Mesendoderm (in vitro differentiated cells): Measurements from ENCODE around the gene LIFR.

ENCODE experiments used
- DNase-seq: peaks from one replicate; pipeline ENCODE4 v3.0.0; 2013
- H2AK5ac ChIP-seq: 2 replicates; pipeline ENCODE4 v1.6.1; 2013; ENCODE audit warnings: low read length, inconsistent platforms
- H2BK120ac ChIP-seq: 2 replicates; pipeline ENCODE4 v1.6.1; 2013; ENCODE audit warnings: low read depth, mild to moderate bottlenecking, low read length, moderate library complexity, mixed read lengths
- H2BK15ac ChIP-seq: replicated peaks from 2 replicates; pipeline ENCODE4 v1.6.1; 2013; ENCODE audit warnings: low read depth, mild to moderate bottlenecking, moderate library complexity
- H2BK5ac ChIP-seq: 2 replicates; pipeline ENCODE4 v1.6.1; 2013; ENCODE audit warnings: low read length, inconsistent platforms
- H3K18ac ChIP-seq: 2 replicates; pipeline ENCODE4 v1.6.1; 2013; ENCODE audit warnings: mild to moderate bottlenecking, low read length, mixed read lengths
- H3K23ac ChIP-seq: one replicate; pipeline ENCODE4 v1.6.1; 2013; ENCODE audit warnings: low read length
- H3K27ac ChIP-seq: 2 replicates; pipeline ENCODE4 v1.5.1; 2013; ENCODE audit warnings: low read depth, mild to moderate bottlenecking, inconsistent platforms, low read length, moderate library complexity
- H3K27me3 ChIP-seq: 2 replicates; pipeline ENCODE4 v1.6.1; 2013; ENCODE audit warnings: low read length, control low read depth, mild to moderate bottlenecking, inconsistent platforms; ENCODE audit not compliant: insufficient read depth, poor library complexity
- H3K36me3 ChIP-seq: 2 replicates; pipeline ENCODE4 v1.6.1; 2013; ENCODE audit warnings: low read length, inconsistent platforms; ENCODE audit not compliant: control insufficient read depth, insufficient read depth
- H3K4ac ChIP-seq: one replicate; pipeline ENCODE4 v1.6.1; 2013; ENCODE audit warnings: low read depth, mild to moderate bottlenecking, low read length, moderate library complexity
- H3K4me1 ChIP-seq: 2 replicates; pipeline ENCODE4 v1.6.1; 2013; ENCODE audit warnings: low read depth, low read length, inconsistent platforms; ENCODE audit not compliant: control insufficient read depth
- H3K4me2 ChIP-seq: 2 replicates; pipeline ENCODE4 v1.6.1; 2013; ENCODE audit warnings: low read length
- H3K4me3 ChIP-seq: 2 replicates; pipeline ENCODE4 v1.5.1; 2013; ENCODE audit warnings: mild to moderate bottlenecking, low read length
- H3K56ac ChIP-seq: one replicate; pipeline ENCODE4 v1.6.1; 2013; ENCODE audit warnings: low read length
- H3K79me1 ChIP-seq: 2 replicates; pipeline ENCODE4 v1.6.1; 2013; ENCODE audit warnings: low read length, inconsistent platforms
- H3K79me2 ChIP-seq: 2 replicates; pipeline ENCODE4 v1.6.1; 2013; ENCODE audit warnings: mild to moderate bottlenecking, low read length; ENCODE audit not compliant: control insufficient read depth, insufficient read depth
- H3K9ac ChIP-seq: 2 replicates; pipeline ENCODE4 v1.6.1; 2013; ENCODE audit warnings: low read length, inconsistent platforms
- H4K5ac ChIP-seq: one replicate; pipeline ENCODE4 v1.6.1; 2013; ENCODE audit warnings: low read length
- H4K8ac ChIP-seq: one replicate; pipeline ENCODE4 v1.6.1; 2013; ENCODE audit warnings: low read depth, mild to moderate bottlenecking, control low read depth, low read length, moderate library complexity
- WGBS: extraction: QIAGEN DNeasy Blood & Tissue Kit; methylation state at CpG from one replicate; pipeline ENCODE4 v1.1.7; 2013; ENCODE audit warnings: low lambda C conversion rate, missing lambda C conversion rate; ENCODE audit not compliant: insufficient coverage; ENCODE audit errors: extremely low coverage; 5-methylcytosine and 5-hydroxymethylcytosine counted together

Gene LIFR

DNA sequence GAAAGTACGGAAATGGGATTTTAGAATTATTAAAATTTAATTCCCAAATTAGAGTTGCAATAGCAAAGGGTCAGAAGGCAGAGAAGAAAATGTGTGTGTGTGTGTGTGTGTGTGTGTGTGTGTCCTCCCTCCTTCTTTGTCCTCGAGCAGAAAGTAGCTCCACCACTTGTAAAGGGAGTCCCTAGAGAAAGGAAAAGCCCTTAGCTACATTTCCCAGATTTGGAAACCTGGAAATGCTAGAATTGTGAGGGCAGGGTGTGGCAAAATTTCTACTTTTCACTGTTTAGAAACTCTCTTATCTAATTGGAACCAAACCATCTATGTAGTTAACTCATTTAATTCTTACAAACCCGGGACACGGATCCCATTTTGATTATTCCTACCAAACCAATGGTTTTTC is 33.2 kb upstream of the LIFR start:
- WGBS, result 100% methylated on average over 1 of the region's 4 CpGs
- H3K4me3 ChIP-seq, result no peak overlapping the region
- H3K56ac ChIP-seq, result no peak overlapping the region

DNA sequence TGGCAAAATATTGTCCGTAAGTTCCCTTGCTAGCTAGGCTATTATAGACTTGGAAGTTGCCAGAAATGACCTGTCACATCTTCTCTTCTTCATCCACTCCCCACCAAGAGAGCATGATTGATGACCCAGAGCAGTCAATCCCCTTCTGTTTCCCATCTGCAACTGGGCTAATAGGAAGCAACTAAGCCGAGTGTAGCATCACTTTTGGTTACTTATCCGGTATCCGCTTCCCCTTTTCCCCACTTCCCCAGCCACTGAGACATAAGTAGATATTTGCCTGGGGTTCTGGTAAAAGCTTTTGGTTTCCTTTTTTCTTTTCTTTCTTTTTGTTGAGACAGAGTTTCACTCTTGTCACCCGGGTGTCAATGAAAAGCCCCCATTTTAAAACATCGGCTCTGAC is 29.4 kb upstream of the LIFR start:
- no peak overlapping the region for H2AK5ac ChIP-seq
- no peak overlapping the region for H3K4me2 ChIP-seq
- no peak for DNase-seq
- H2BK15ac ChIP-seq, result no peak overlapping the region
- H3K4me1 ChIP-seq, result no peaks in the 10 kb centered on the region
- H3K36me3 ChIP-seq, result no peaks in the 10 kb centered on the region
- H4K8ac ChIP-seq, result no peak overlapping the region
- H3K79me1 ChIP-seq, result no peaks in the 10 kb centered on the region
- no peak overlapping the region for H3K4me3 ChIP-seq
- no peaks in the 10 kb centered on the region for H3K79me2 ChIP-seq
- no peaks in the 10 kb centered on the region for H3K27me3 ChIP-seq
- H3K4ac ChIP-seq, result no peak overlapping the region
- H3K27ac ChIP-seq, result no peak overlapping the region
- no peak overlapping the region for H3K23ac ChIP-seq
- H2BK120ac ChIP-seq, result no peak overlapping the region
- WGBS, result no CpG with 5 or more reads among the region's 6 CpGs
- no peak overlapping the region for H3K9ac ChIP-seq
- no peak overlapping the region for H3K56ac ChIP-seq
- no peak overlapping the region for H3K18ac ChIP-seq
- no peak overlapping the region for H2BK5ac ChIP-seq
- H4K5ac ChIP-seq, result no peak overlapping the region

More for the DNA sequence above, 33.2 kb upstream of the LIFR start:
- no peak overlapping the region for H3K4ac ChIP-seq
- no peaks in the 10 kb centered on the region for H3K36me3 ChIP-seq
- H3K18ac ChIP-seq, result no peak overlapping the region
- H2BK15ac ChIP-seq, result no peak overlapping the region
- DNase-seq, result no peak
- no peak overlapping the region for H2AK5ac ChIP-seq
- no peaks in the 10 kb centered on the region for H3K4me1 ChIP-seq
- H3K27ac ChIP-seq, result no peak overlapping the region
- no peak overlapping the region for H3K9ac ChIP-seq
- H4K8ac ChIP-seq, result no peak overlapping the region
- H2BK5ac ChIP-seq, result no peak overlapping the region
- H3K4me2 ChIP-seq, result no peak overlapping the region
- no peak overlapping the region for H4K5ac ChIP-seq
- no peak overlapping the region for H2BK120ac ChIP-seq
- H3K23ac ChIP-seq, result no peak overlapping the region
- no peaks in the 10 kb centered on the region for H3K79me1 ChIP-seq
- no peaks in the 10 kb centered on the region for H3K27me3 ChIP-seq
- H3K79me2 ChIP-seq, result no peaks in the 10 kb centered on the region

DNA sequence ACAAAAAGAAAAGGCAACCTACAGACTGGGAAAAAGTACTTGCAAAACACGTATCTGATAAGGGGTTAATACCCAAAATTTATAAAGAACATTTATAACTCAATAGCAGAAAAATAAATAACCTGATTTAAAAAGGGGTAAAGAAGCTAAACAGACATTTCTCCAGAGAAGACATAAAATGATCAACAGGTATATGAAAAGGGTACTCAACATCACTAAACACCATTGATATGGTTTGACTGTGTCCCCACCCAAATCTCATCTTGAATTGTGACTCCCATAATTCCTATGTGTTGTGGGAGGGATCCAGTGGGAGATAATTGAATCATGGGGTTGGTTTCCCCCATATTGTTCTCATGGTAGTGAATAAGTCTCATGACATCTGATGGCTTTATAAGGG is 27.1 kb upstream of the LIFR start:
- Histone ChIP-seq H3K9ac (no peak overlapping the region), H3K79me1 (no peaks in the 10 kb centered on the region), H4K5ac (no peak overlapping the region), H4K8ac (no peak overlapping the region), H3K4me2 (no peak overlapping the region), H3K4me3 (no peak overlapping the region), H3K4ac (no peak overlapping the region), H2BK120ac (no peak overlapping the region), H3K27me3 (no peaks in the 10 kb centered on the region), H3K18ac (no peak overlapping the region), H3K4me1 (no peaks in the 10 kb centered on the region), H3K56ac (no peak overlapping the region), H3K23ac (no peak overlapping the region), H3K36me3 (no peaks in the 10 kb centered on the region), H2BK15ac (no peak overlapping the region), H3K79me2 (no peaks in the 10 kb centered on the region), H2BK5ac (no peak overlapping the region), H3K27ac (no peak overlapping the region), H2AK5ac (no peak overlapping the region)
- no CpG with 5 or more reads among the region's 1 CpG for WGBS
- no peak for DNase-seq

DNA sequence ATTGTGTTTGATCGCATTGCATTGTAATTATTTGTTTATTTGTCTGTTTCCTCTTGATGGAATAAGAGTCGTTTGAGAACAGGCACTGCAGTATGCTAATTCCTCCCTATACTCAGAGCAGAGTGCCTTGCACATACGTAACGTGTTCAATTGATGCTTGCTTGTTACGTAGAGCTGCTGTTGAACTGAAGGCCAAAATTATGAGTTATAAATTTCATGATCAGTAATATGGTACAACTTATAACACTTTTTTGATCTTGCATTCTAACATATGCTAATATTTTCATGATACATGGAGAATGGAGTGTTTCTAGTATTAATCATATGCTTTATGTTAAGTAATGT is 26.5 kb upstream of the LIFR start:
- no peak overlapping the region for H3K4me2 ChIP-seq
- no peak overlapping the region for H3K23ac ChIP-seq
- no peak overlapping the region for H4K5ac ChIP-seq
- H3K36me3 ChIP-seq, result no peaks in the 10 kb centered on the region
- no peaks in the 10 kb centered on the region for H3K79me1 ChIP-seq
- no peak for DNase-seq
- H3K56ac ChIP-seq, result no peak overlapping the region
- no peak overlapping the region for H2BK5ac ChIP-seq
- no peak overlapping the region for H3K4ac ChIP-seq
- no peak overlapping the region for H3K27ac ChIP-seq
- H3K79me2 ChIP-seq, result no peaks in the 10 kb centered on the region
- no peak overlapping the region for H4K8ac ChIP-seq
- H2AK5ac ChIP-seq, result no peak overlapping the region
- no CpG with 5 or more reads among the region's 5 CpGs for WGBS
- H3K18ac ChIP-seq, result no peak overlapping the region
- no peak overlapping the region for H3K4me3 ChIP-seq
- no peaks in the 10 kb centered on the region for H3K27me3 ChIP-seq
- H2BK15ac ChIP-seq, result no peak overlapping the region
- H3K4me1 ChIP-seq, result no peaks in the 10 kb centered on the region
- H3K9ac ChIP-seq, result no peak overlapping the region
- H2BK120ac ChIP-seq, result no peak overlapping the region

DNA sequence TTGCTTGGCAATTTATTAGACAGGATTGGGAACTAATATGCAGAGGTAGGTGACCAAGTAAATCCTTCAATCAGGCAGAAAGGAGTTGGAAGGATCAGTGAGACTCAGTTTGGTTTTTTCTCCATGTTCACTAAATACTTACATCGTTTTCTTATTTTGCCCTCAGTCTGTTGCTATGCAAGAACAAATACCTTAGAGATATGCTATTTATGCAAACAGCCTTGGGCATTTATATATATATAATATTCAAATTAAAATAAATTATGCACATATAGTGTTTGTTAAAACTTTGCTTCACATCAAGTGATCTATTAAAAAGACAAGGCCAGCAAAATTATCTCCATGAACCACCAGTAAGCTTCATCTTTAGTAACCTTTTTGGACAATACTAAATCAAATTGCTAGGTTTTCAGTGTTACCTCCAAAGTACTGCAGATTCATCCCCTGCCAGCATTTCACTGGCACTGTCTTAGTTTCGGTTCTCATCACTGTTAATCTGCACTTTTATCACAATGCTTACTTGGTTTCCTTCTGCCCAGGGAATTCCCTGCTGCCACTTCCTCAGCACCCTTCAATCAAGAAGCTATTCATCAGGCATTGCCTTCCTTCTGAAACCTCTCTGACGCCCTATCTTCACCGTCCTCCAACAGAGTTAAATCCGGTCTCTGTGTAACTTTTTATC is 26.0 kb upstream of the LIFR start:
- Histone ChIP-seq H3K4me3 (no peak overlapping the region), H3K4me2 (no peak overlapping the region), H4K5ac (no peak overlapping the region), H3K36me3 (no peaks in the 10 kb centered on the region), H4K8ac (no peak overlapping the region), H3K56ac (no peak overlapping the region), H3K79me2 (no peaks in the 10 kb centered on the region), H3K9ac (no peak overlapping the region), H2BK5ac (no peak overlapping the region), H3K27me3 (no peaks in the 10 kb centered on the region), H2AK5ac (no peak overlapping the region), H2BK15ac (no peak overlapping the region), H3K4me1 (no peaks in the 10 kb centered on the region), H3K23ac (no peak overlapping the region), H3K79me1 (no peaks in the 10 kb centered on the region), H3K27ac (no peak overlapping the region), H3K18ac (no peak overlapping the region), H2BK120ac (no peak overlapping the region), H3K4ac (no peak overlapping the region)
- no CpG with 5 or more reads among the region's 5 CpGs for WGBS
- DNase-seq, result no peak

DNA sequence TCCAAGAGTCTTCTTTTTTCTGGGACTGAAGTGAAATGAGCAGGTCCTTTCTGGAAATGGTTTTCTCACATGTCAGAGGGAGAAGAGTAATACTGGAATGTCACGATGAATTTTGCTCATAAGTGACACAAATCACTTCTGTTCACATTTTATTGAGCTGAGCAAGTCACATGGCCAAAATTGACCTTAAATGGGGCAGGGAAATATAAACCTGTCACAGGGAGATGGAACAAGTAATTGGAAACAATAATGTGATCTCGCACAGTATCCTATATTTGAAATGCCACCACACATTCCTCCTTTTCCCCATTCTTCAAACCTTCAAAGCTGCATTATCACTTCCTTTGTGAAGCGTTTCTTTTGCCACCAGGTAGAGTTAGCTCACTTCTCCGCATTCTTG is 25.2 kb upstream of the LIFR start:
- Histone ChIP-seq H4K5ac (no peak overlapping the region), H3K4ac (no peak overlapping the region), H3K27ac (no peak overlapping the region), H3K27me3 (no peaks in the 10 kb centered on the region), H3K18ac (no peak overlapping the region), H3K9ac (no peak overlapping the region), H4K8ac (no peak overlapping the region), H3K79me1 (no peaks in the 10 kb centered on the region), H3K4me2 (no peak overlapping the region), H3K23ac (no peak overlapping the region), H3K4me3 (no peak overlapping the region), H3K36me3 (no peaks in the 10 kb centered on the region), H2BK120ac (no peak overlapping the region), H2BK5ac (no peak overlapping the region), H3K4me1 (no peaks in the 10 kb centered on the region), H3K56ac (no peak overlapping the region), H2AK5ac (no peak overlapping the region), H3K79me2 (no peaks in the 10 kb centered on the region), H2BK15ac (no peak overlapping the region)
- DNase-seq, result no peak
- no CpG with 5 or more reads among the region's 4 CpGs for WGBS
